Fibroblast of mammary gland (primary cell): Measurements from ENCODE around the gene DYNLRB2.

ENCODE experiments used
- DNase-seq: peaks from one replicate; pipeline ENCODE4 v3.0.0-alpha.2; 2010; ENCODE audit warnings: low read depth
- H3K4me3 ChIP-seq: 2 replicates; pipeline ENCODE4 v1.5.1; 2011; ENCODE audit warnings: low read depth, mild to moderate bottlenecking, low read length, moderate library complexity; ENCODE audit not compliant: control insufficient read depth
- CTCF ChIP-seq: conservative IDR thresholded peaks from 2 replicates; pipeline ENCODE4 v1.5.1; 2011; ENCODE audit warnings: low read depth, low read length, inconsistent platforms; ENCODE audit not compliant: control insufficient read depth, insufficient read depth

Gene DYNLRB2

GRCh38 chr16:80546249-80546648 is 5.5 kb downstream of the DYNLRB2 start:
- TF ChIP-seq CTCF: no peak
- DNase-seq: no peak
- H3K4me3 ChIP-seq: no peak overlapping the region

GRCh38 chr16:80547145-80547544 is 6.4 kb downstream of the DYNLRB2 start:
- no peak overlapping the region for H3K4me3 ChIP-seq
- TF ChIP-seq CTCF: no peak
- DNase-seq: no peak

GRCh38 chr16:80552277-80552676 is 11.5 kb downstream of the DYNLRB2 start:
- TF ChIP-seq CTCF: no peak
- no peak for DNase-seq
- H3K4me3 ChIP-seq: no peak overlapping the region

- TF ChIP-seq CTCF: no peak
- DNase-seq: no peak
- no peak overlapping the region for H3K4me3 ChIP-seq
These were observed 13.2 kb downstream of the DYNLRB2 start for GRCh38 chr16:80554033-80554432.

GRCh38 chr16:80556481-80556880 is 15.7 kb downstream of the DYNLRB2 start:
- TF ChIP-seq CTCF: no peak

GRCh38 chr16:80557037-80557436 is 16.2 kb downstream of the DYNLRB2 start:
- DNase-seq: no peak
- no peak overlapping the region for H3K4me3 ChIP-seq
- TF ChIP-seq CTCF: no peak

More at GRCh38 chr16:80556481-80556880, 15.7 kb downstream of the DYNLRB2 start:
- DNase-seq: no peak
- no peak overlapping the region for H3K4me3 ChIP-seq

GRCh38 chr16:80559369-80559768 is 18.6 kb downstream of the DYNLRB2 start:
- TF ChIP-seq CTCF: no peak
- no peak overlapping the region for H3K4me3 ChIP-seq
- no peak for DNase-seq
